COR-L47 (cell line): ENCODE measurements around the gene ECPAS.
"Not testable (repeated sequence)": the region's sequence is repeated elsewhere in the genome, so short reads cannot be mapped to it uniquely, and the experiment has no call there.

ENCODE experiments used
- DNase-seq: peaks from one replicate; lab custom pipeline; 2025; lab: John Stamatoyannopoulos, UW

The ECPAS gene

DNA sequence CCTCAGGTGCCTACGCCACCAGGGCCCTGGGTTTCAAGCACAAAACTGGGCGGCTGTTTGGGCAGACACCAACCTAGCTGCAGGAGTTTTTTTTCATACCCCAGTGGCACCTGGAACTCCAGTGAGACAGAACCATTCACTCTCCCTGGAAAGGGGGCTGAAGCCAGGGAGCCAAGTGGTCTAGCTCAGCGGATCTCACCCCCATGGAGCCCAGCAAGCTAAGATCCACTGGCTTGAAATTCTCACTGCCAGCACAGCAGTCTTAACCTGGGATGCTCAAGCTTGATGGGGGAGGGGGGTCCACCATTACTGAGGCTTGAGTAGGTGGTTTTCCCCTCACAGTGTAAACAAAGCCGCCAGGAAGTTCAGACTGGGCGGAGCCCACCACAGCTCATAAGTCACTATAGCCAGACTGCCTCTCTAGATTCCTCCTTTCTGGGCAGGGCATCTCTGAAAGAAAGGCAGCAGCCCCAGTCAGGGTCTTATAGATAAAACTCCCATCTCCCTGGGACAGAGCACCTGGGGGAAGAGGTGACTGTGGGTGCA lies 149.8 kb downstream of the ECPAS start:
- DNase-seq, result not testable (repeated sequence)

DNA sequence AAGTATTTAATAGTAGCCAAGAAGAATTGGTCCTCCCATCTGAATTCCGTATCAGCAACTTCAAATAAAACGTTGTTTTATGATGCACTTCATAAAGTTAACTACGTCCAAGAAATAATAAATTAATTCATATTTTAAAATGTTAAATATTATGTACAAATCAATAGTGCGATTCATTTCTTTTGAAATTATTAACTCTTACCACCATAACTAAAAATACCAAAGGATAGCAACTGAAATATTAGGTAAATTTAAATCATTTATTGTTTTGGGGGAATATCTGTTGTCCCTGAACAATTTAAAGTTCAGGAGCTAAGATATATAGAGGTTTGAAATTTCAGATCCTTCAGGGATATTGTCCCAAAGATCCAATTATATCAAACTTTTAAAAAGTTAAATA lies 154.1 kb downstream of the ECPAS start, which contains the start of gene OR2K2:
TSS of gene OR2K2 (minus strand) at position 101 of the 400 bp plus-strand sequence. CDS start 1,791 bp downstream, outside the sequence.
- DNase-seq, result no peak

- DNase-seq, result no peak
Observed at GRCh38 chr9:111320631-111321030, 163.6 kb downstream of the ECPAS start.

DNA sequence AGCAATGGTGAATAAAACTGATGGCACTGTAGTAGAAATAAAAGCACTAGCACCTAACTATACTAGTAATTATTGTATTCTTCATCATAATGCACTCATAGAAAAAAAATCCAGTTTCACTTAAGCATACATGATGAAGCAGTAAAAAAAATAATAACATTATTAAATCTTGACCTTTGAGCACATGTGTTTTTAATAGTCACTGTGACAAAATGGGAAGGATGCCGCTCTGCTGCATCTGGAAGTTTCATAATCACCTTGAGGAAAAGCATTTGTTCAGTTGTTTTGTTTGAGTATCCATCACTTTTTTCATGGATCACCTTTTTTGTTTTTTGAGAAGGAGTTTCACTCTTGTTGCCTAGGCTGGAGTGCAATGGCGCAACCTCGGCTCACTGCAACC lies 167.4 kb downstream of the ECPAS start:
- no peak for DNase-seq
